Tibial artery (tissue), 4 donors: ENCODE measurements around the gene IL17RE.

Experiments used
- DNase-seq, 2 donors: peaks; one replicate each; pipeline ENCODE4 v3.0.0-alpha.2; 2019
- H3K27ac ChIP-seq, 2 donors: fragments of 200-600 bp; sonication (generic) in 1 of 2; 1 replicate in 1 of 2; 2 replicates in 1 of 2; pipeline ENCODE4 v1.5.1; 2018 to 2019; ENCODE audit warnings: mild to moderate bottlenecking in 1 of 2
- H3K27me3 ChIP-seq, 2 donors: fragments of 200-600 bp; sonication (generic) in 1 of 2; one replicate each; pipeline versions ENCODE4 v1.5.1 to v1.6.0; 2016 to 2019
- H3K36me3 ChIP-seq, 3 donors: fragments of 200-600 bp; sonication (generic) in 2 of 3; one replicate each; pipeline ENCODE4 v1.5.1; 2016 to 2019; ENCODE audit warnings: mild to moderate bottlenecking in 2 of 3
- H3K4me1 ChIP-seq, 4 donors: fragments of 200-600 bp; sonication (generic) in 2 of 4; 1 replicate in 3 of 4; 2 replicates in 1 of 4; pipeline ENCODE4 v1.5.1; 2016 to 2019
- H3K4me3 ChIP-seq, 2 donors: fragments of 200-600 bp; sonication (generic) in 1 of 2; 1 replicate in 1 of 2; 2 replicates in 1 of 2; pipeline ENCODE4 v1.5.1; 2018 to 2019; ENCODE audit warnings: mild to moderate bottlenecking in 2 of 2
- H3K9me3 ChIP-seq, 3 donors: fragments of 200-600 bp; sonication (generic) in 1 of 3; one replicate each; pipeline ENCODE4 v1.5.1; 2016 to 2019
- intact Hi-C: fragments of 100-400 bp; cut with DNase I; formaldehyde crosslinking; loops from one replicate; pipeline ENCODE4 v1.15.0; 2023; ENCODE audit warnings: low total_unique reads
- TF ChIP-seq, protein P1 (sequence below), 2 experiments: fragments of 200-600 bp in 1 of 2; fragments of 450-650 bp in 1 of 2; IDR thresholded peaks; one replicate each; pipeline ENCODE4 v1.5.1; 2017 to 2019; ENCODE audit warnings: antibody characterized with exemption in 2 of 2, mild to moderate bottlenecking in 1 of 2, moderate library complexity in 1 of 2

Gene IL17RE

DNA sequence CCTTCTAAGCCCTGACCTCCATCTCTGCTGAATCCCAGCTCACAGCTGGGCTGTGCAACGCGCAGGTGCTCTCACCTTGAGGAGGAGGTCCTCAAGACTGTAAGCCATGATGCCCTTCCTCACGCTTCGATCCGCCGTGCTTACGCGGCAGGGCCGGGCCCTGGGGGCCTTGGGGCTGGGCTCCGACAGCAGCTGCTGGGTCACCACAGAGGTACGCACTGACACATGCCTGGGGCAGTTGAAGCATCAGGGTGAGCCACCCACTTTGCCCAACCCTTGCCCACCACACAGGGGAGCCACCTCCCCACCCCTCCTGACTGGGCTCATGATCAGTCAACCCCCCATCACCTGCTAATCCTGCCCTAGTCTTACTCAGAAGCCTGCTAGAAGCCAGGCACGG is 25.7 kb upstream of the IL17RE start:
- intact Hi-C loops, result no loop called here
- Histone ChIP-seq H3K27ac (no peak overlapping the region), H3K4me3 (no peak overlapping the region), H3K27me3 (no peaks in the 10 kb centered on the region), H3K4me1 (no peaks in the 10 kb centered on the region), H3K9me3 (no peaks in the 10 kb centered on the region), H3K36me3 (no peaks in the 10 kb centered on the region)
- DNase-seq, result no peak
- TF ChIP-seq, protein P1, sequence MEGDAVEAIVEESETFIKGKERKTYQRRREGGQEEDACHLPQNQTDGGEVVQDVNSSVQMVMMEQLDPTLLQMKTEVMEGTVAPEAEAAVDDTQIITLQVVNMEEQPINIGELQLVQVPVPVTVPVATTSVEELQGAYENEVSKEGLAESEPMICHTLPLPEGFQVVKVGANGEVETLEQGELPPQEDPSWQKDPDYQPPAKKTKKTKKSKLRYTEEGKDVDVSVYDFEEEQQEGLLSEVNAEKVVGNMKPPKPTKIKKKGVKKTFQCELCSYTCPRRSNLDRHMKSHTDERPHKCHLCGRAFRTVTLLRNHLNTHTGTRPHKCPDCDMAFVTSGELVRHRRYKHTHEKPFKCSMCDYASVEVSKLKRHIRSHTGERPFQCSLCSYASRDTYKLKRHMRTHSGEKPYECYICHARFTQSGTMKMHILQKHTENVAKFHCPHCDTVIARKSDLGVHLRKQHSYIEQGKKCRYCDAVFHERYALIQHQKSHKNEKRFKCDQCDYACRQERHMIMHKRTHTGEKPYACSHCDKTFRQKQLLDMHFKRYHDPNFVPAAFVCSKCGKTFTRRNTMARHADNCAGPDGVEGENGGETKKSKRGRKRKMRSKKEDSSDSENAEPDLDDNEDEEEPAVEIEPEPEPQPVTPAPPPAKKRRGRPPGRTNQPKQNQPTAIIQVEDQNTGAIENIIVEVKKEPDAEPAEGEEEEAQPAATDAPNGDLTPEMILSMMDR (IDR thresholded peaks at IDR 0.05), result no peak

DNA sequence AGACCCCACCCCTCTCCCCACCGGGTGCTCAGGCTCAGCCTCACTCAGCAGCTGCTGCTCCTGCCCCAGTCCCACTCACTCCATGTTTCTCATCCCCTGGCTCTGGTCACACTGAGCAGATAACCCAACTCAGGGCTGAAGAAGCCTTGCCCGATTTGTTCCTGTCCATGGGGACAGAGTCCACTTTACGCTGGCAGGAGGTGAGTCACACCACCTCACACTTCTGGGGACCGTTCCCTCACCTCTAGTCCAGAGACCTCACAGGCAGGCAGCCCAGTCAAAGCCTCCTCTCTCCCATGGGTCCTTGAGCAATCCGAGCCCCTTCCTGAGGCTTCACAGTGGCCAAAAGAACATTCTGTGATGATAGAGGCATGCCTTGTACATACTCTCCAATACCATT is 23.9 kb upstream of the IL17RE start:
- no peaks in the 10 kb centered on the region for H3K36me3 ChIP-seq
- no peak for DNase-seq
- no peak overlapping the region for H3K4me3 ChIP-seq
- TF ChIP-seq, protein P1 (IDR thresholded peaks at IDR 0.05), result no peak
- intact Hi-C loops, result no loop called here
- H3K4me1 ChIP-seq, result no peaks in the 10 kb centered on the region
- no peaks in the 10 kb centered on the region for H3K9me3 ChIP-seq
- no peaks in the 10 kb centered on the region for H3K27me3 ChIP-seq
- no peak overlapping the region for H3K27ac ChIP-seq

DNA sequence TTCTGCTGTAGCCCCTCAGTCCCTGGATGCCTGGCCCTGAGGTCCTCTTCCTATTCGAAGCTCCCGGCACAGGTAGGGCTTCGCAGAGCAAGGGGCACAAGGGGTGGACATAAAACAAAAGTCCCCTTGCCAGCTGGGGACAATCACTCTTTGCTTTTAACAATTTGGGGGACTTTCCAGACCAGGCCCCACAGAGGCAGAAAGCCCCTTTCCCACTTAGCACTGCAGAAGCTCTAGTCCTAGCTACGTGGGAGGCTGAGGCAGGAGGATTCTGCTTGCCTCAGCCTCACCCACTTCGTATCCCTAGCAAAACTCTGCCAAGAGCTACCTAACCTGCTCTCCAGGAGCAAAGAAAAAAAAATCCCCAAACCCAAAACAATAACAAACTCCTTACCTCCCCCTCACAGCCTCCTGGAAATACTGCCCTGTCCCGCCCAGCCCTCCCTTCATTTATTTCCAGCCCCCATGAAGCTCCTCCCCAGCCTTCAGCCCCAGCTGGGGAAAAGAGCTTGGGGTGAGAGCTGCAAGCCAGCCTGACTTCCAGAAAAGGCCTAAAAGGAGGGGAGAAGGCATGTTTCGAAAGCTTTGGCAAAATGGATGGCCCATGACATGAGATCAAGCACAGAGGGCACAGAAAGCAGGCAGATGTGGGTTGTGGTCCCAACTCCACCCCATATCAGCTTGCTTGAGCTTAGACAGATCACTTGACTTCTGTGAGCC is 22.7 kb upstream of the IL17RE start, which contains the start of gene CIDEC:
Gene CIDEC (minus strand): TSS at position 424 of the 720 bp plus-strand sequence. CDS start 1,767 bp downstream, outside the sequence.
- intact Hi-C loops, result no loop called here
- no peak for DNase-seq
- Histone ChIP-seq H3K27ac (no peak within 1 kb of the TSS), H3K9me3 (no peaks in the 10 kb centered on the region), H3K27me3 (no peaks in the 10 kb centered on the region), H3K4me1 (no peaks in the 10 kb centered on the region), H3K4me3 (no peak within 1 kb of the TSS), H3K36me3 (no peaks in the 10 kb centered on the region)
- TF ChIP-seq, protein P1 (IDR thresholded peaks at IDR 0.05), result no peak

DNA sequence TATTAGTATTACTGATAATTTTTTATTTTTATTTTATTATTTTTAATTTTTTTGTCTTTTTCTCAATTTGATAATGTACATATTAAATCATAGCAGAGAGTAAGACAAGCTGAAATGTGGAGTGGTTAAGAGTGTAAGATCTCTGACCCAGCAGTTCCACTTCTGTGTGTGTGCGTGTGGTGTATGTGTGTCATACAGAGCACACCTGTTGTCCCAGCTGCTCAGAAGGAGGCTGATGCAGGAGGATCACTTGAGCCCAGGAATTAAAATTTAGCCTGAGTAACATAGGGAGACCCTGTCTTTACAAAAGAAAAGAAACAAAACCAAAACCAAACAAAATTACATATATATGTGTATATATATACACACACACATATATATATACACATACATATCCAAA is 21.2 kb upstream of the IL17RE start:
- no peaks in the 10 kb centered on the region for H3K36me3 ChIP-seq
- intact Hi-C loops, result no loop called here
- TF ChIP-seq, protein P1 (IDR thresholded peaks at IDR 0.05), result no peak

DNA sequence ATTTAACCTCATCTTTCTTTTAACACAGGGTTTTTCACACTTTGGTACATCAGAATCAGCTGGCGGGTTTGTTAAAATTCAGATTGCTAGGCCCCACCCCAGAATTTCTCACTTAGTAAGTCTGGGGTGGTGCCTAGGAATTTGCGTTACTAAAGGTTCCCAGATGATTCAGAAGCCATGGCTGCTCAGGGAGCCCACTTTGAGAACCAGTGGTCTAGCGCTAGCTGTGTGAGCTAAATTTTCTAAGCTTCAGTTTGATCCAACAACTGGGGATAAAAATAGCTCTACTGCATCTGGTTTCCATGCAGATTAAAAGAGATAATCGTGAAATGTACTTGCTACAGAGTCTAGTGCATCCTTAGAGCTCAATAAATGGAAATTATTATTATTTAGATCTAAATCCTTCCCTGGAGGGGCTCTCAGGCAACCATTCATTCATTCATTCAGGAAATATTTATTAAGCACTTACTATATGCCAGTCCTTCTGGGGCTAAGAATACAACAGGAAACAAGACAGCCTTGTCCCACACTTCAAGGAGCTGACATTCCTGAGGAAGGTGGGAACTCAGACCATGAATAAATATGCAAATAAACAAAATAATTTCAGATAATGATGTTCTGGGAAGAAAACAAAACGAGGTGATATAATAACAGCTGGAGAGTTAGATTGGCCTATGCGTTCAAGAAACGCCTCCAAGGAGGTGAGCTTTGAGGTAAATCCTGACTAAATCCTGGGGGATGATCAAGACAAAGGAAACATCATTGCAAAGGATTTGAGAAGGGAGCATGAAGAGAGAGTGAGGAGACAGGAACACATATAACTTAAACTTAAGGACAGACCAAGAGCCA is 18.7 kb upstream of the IL17RE start:
- DNase-seq, result no peak

More for the DNA sequence above, 21.2 kb upstream of the IL17RE start:
- no peaks in the 10 kb centered on the region for H3K9me3 ChIP-seq
- H3K27ac ChIP-seq, result no peak overlapping the region
- H3K4me1 ChIP-seq, result no peaks in the 10 kb centered on the region
- H3K4me3 ChIP-seq, result no peak overlapping the region
- no peak for DNase-seq
- H3K27me3 ChIP-seq, result no peaks in the 10 kb centered on the region

More for the DNA sequence above, 18.7 kb upstream of the IL17RE start:
- H3K4me1 ChIP-seq, result no peaks in the 10 kb centered on the region
- intact Hi-C loops, result no loop called here
- H3K27ac ChIP-seq, result no peak overlapping the region
- H3K36me3 ChIP-seq, result no peaks in the 10 kb centered on the region
- no peaks in the 10 kb centered on the region for H3K27me3 ChIP-seq
- TF ChIP-seq, protein P1 (IDR thresholded peaks at IDR 0.05), result no peak
- H3K9me3 ChIP-seq, result no peaks in the 10 kb centered on the region
- H3K4me3 ChIP-seq, result no peak overlapping the region
